OCI-LY3 (cell line): Measurements from ENCODE around the gene PPM1M.

ENCODE experiments used
- CTCF ChIP-seq: fragments of 200-600, 300-600 bp; sonication (generic); IDR thresholded peaks from 2 replicates; pipeline ENCODE4 v1.5.1; 2014; ENCODE audit warnings: antibody characterized with exemption, low read length, low read depth
- EZH2phosphoT487 ChIP-seq: fragments of 200-600 bp; shearing (Covaris generic); IDR thresholded peaks from 2 replicates; pipeline ENCODE4 v1.6.1; 2018; ENCODE audit warnings: antibody characterized with exemption, mixed run types, low read depth

- no peak for TF ChIP-seq CTCF
- no peak for TF ChIP-seq EZH2phosphoT487
Measured at GRCh38 chr3:52210550-52211046, 35.0 kb upstream of the PPM1M start.
